HepG2 (cell line): ENCODE measurements around the gene ANKRD44. TPM values are rescaled to one million over a fixed set of nuclear protein-coding genes. Genes with fewer than 3 reads are reported as not detected.

ENCODE experiments used
- ARID2 ChIP-seq: sonication (generic); formaldehyde crosslinking; IDR thresholded peaks from 2 replicates; pipeline ENCODE4 v1.8.1; 2022; ENCODE audit warnings: mild to moderate bottlenecking, missing genetic modification reagents, borderline replicate concordance
- ARNT ChIP-seq: fragments of 450-650 bp; IDR thresholded peaks from 2 replicates; pipeline ENCODE4 v1.6.1; 2017
- BHLHE40 ChIP-seq: IDR thresholded peaks from 2 replicates; pipeline ENCODE4 v1.6.1; 2011; ENCODE audit warnings: low read length, improper control_type of control experiment
- CAMTA2 ChIP-seq: sonication (generic); formaldehyde crosslinking; IDR thresholded peaks from 2 replicates; pipeline ENCODE4 v1.4.0; 2020; ENCODE audit warnings: mild to moderate bottlenecking, missing genetic modification reagents, borderline replicate concordance
- ESRRA ChIP-seq: sonication (generic); formaldehyde crosslinking; IDR thresholded peaks from 2 replicates; pipeline ENCODE4 v1.5.1; 2020; ENCODE audit warnings: mild to moderate bottlenecking, low read depth, missing genetic modification reagents
- HDAC2 ChIP-seq: sonication (generic); formaldehyde crosslinking; IDR thresholded peaks from 2 replicates; pipeline ENCODE4 v1.4.0; 2020; ENCODE audit warnings: missing genetic modification reagents
- JUND ChIP-seq: sonication (generic); formaldehyde crosslinking; IDR thresholded peaks from 2 replicates; pipeline ENCODE4 v1.8.0; 2022; ENCODE audit warnings: mild to moderate bottlenecking, missing genetic modification reagents
- NCOR1 ChIP-seq: fragments of 200-600 bp; sonication (generic); IDR thresholded peaks from 2 replicates; pipeline ENCODE4 v1.7.0; 2017; ENCODE audit warnings: antibody characterized with exemption, low read length, borderline replicate concordance
- RAD51 ChIP-seq: fragments of 450-650 bp; IDR thresholded peaks from 2 replicates; pipeline ENCODE4 v1.6.1; 2016; ENCODE audit warnings: borderline replicate concordance
- RARG ChIP-seq: sonication (generic); formaldehyde crosslinking; IDR thresholded peaks from 2 replicates; pipeline ENCODE4 v1.4.0; 2020; ENCODE audit warnings: low read depth, mild to moderate bottlenecking, missing genetic modification reagents
- SRF ChIP-seq: IDR thresholded peaks from 2 replicates; pipeline ENCODE4 v1.6.1; 2011; ENCODE audit warnings: mild to moderate bottlenecking, low read depth, low read length, moderate library complexity
- ZMYM3 ChIP-seq: sonication (generic); formaldehyde crosslinking; IDR thresholded peaks from 2 replicates; pipeline ENCODE4 v1.5.1; 2020; ENCODE audit warnings: mild to moderate bottlenecking, missing genetic modification reagents
- ZMYM4 ChIP-seq: sonication (generic); formaldehyde crosslinking; IDR thresholded peaks from 2 replicates; pipeline ENCODE4 v1.8.1; 2023; ENCODE audit warnings: mild to moderate bottlenecking, missing genetic modification reagents
- polyA plus RNA-seq, 8 experiments: library from polyadenylated mRNA; depleted of rRNA in 3 of 8; stranded (reverse) in 7 of 8; unstranded in 1 of 8; fragments of >200 nt; fragmentation: Illumina TruSeq in 4 of 8; extraction: Trizol in 4 of 8; gene quantifications; 2 replicates each; pipeline versions ENCODE4 v1.2.1 to v1.2.3, GENCODE V29; 2011 to 2016; ENCODE audit warnings: low read depth in 4 of 8, missing spikeins in 1 of 8, mixed read lengths in 1 of 8; ENCODE audit not compliant: insufficient read depth in 1 of 8
- total RNA-seq, 5 experiments: library from RNA; depleted of rRNA; stranded (reverse); fragments of >200 nt; fragmentation: Illumina TruSeq; extraction: Trizol; gene quantifications; 2 replicates each; pipeline ENCODE4 v1.2.3, GENCODE V29; 2016; ENCODE audit warnings: low read depth in 1 of 5
- TF ChIP-seq, protein P1 (sequence below): IDR thresholded peaks from 2 replicates; pipeline ENCODE4 v1.6.1; 2016
- TF ChIP-seq, protein P2 (sequence below): IDR thresholded peaks from 2 replicates; pipeline ENCODE4 v1.6.1; 2016; ENCODE audit warnings: missing compliant biosample characterization, missing genetic modification reagents, borderline replicate concordance
- TF ChIP-seq, protein P3 (sequence below): sonication (generic); formaldehyde crosslinking; IDR thresholded peaks from 2 replicates; pipeline ENCODE4 v1.8.0; 2022; ENCODE audit warnings: mild to moderate bottlenecking, missing genetic modification reagents, borderline replicate concordance
- TF ChIP-seq, protein P4 (sequence below): IDR thresholded peaks from 2 replicates; pipeline ENCODE4 v1.6.1; 2018; ENCODE audit warnings: missing genetic modification reagents, mild to moderate bottlenecking, missing compliant biosample characterization
- TF ChIP-seq, protein P5 (sequence below): sonication (generic); formaldehyde crosslinking; IDR thresholded peaks from 2 replicates; pipeline ENCODE4 v1.4.0; 2020; ENCODE audit warnings: missing genetic modification reagents, mild to moderate bottlenecking, borderline replicate concordance
- TF ChIP-seq, protein P6 (sequence below): sonication (generic); formaldehyde crosslinking; IDR thresholded peaks from 2 replicates; pipeline ENCODE4 v1.8.1; 2022; ENCODE audit warnings: mild to moderate bottlenecking, missing genetic modification reagents
- TF ChIP-seq, protein P7 (sequence below): IDR thresholded peaks from 2 replicates; pipeline ENCODE4 v1.4.0; 2020; ENCODE audit warnings: mild to moderate bottlenecking, missing genetic modification reagents

ANKRD44 gene
- total and polyA plus RNA-seq, 2 of the 13 experiments (the other 11 are each of a cell fraction or from before 2014, with no cell fraction given), result 0.04 to 0.11 TPM

DNA sequence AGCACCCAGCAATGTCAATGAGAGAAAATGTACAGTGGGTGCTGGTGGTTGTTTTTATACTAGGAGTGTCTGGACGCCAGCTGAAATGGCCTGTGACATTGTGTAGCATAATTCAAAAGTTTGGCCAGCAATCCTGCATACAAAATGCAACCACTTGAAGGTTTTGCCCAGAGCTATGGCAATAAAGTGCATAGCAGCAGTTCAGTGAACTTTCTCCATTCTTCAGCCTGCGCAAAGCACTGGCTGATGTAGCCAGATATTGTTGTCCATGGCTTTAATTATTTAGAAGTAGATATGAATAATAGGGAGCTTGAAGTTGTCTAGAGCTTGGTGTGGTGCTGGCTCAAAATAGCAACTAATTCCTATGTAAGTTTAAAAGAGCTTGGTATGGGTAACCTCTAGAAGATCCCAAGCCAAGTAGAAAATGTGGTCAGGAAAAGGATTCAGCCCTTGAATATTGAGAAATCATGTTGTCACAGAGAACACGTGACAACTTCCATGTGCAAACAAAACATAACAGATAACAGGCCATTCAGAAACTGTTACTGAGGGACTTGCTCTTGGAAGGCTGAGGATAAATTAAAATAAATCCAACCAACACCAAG lies 350.7 kb downstream of the ANKRD44 start (continued):
- no peak for TF ChIP-seq ESRRA
- TF ChIP-seq, protein P1, sequence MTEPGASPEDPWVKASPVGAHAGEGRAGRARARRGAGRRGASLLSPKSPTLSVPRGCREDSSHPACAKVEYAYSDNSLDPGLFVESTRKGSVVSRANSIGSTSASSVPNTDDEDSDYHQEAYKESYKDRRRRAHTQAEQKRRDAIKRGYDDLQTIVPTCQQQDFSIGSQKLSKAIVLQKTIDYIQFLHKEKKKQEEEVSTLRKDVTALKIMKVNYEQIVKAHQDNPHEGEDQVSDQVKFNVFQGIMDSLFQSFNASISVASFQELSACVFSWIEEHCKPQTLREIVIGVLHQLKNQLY (CRISPR knock-in tag), result peak; percentile 60; the same call in 1 of the 2 replicates
- no peak for TF ChIP-seq ZMYM3 (CRISPR knock-in tag)
- TF ChIP-seq HDAC2 (CRISPR knock-in tag), result no peak
- no peak for TF ChIP-seq ARID2 (CRISPR knock-in tag)
- TF ChIP-seq, protein P2, sequence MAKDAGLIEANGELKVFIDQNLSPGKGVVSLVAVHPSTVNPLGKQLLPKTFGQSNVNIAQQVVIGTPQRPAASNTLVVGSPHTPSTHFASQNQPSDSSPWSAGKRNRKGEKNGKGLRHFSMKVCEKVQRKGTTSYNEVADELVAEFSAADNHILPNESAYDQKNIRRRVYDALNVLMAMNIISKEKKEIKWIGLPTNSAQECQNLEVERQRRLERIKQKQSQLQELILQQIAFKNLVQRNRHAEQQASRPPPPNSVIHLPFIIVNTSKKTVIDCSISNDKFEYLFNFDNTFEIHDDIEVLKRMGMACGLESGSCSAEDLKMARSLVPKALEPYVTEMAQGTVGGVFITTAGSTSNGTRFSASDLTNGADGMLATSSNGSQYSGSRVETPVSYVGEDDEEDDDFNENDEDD (CRISPR knock-in tag), result no peak
- TF ChIP-seq, protein P3, sequence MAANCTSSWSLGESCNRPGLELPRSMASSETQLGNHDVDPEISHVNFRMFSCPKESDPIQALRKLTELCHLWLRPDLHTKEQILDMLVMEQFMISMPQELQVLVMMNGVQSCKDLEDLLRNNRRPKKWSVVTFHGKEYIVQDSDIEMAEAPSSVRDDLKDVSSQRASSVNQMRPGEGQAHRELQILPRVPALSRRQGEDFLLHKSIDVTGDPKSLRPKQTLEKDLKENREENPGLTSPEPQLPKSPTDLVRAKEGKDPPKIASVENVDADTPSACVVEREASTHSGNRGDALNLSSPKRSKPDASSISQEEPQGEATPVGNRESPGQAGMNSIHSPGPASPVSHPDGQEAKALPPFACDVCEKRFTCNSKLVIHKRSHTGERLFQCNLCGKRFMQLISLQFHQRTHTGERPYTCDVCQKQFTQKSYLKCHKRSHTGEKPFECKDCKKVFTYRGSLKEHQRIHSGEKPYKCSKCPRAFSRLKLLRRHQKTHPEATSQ (CRISPR knock-in tag), result no peak
- TF ChIP-seq, protein P4, sequence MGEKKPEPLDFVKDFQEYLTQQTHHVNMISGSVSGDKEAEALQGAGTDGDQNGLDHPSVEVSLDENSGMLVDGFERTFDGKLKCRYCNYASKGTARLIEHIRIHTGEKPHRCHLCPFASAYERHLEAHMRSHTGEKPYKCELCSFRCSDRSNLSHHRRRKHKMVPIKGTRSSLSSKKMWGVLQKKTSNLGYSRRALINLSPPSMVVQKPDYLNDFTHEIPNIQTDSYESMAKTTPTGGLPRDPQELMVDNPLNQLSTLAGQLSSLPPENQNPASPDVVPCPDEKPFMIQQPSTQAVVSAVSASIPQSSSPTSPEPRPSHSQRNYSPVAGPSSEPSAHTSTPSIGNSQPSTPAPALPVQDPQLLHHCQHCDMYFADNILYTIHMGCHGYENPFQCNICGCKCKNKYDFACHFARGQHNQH (CRISPR knock-in tag), result no peak
- TF ChIP-seq RARG (CRISPR knock-in tag), result no peak
- no peak for TF ChIP-seq NCOR1
- TF ChIP-seq BHLHE40, result peak; percentile 82
- TF ChIP-seq, protein P5, sequence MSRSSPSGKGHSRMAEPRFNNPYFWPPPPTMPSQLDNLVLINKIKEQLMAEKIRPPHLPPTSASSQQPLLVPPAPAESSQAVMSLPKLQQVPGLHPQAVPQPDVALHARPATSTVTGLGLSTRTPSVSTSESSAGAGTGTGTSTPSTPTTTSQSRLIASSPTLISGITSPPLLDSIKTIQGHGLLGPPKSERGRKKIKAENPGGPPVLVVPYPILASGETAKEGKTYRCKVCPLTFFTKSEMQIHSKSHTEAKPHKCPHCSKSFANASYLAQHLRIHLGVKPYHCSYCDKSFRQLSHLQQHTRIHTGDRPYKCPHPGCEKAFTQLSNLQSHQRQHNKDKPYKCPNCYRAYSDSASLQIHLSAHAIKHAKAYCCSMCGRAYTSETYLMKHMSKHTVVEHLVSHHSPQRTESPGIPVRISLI (CRISPR knock-in tag), result no peak
- TF ChIP-seq SRF, result no peak
- no peak for TF ChIP-seq CAMTA2
- TF ChIP-seq JUND (CRISPR knock-in tag), result no peak
- no peak for TF ChIP-seq ARNT
- peak; percentile 53 for TF ChIP-seq ZMYM4 (CRISPR knock-in tag)
- TF ChIP-seq, protein P6, sequence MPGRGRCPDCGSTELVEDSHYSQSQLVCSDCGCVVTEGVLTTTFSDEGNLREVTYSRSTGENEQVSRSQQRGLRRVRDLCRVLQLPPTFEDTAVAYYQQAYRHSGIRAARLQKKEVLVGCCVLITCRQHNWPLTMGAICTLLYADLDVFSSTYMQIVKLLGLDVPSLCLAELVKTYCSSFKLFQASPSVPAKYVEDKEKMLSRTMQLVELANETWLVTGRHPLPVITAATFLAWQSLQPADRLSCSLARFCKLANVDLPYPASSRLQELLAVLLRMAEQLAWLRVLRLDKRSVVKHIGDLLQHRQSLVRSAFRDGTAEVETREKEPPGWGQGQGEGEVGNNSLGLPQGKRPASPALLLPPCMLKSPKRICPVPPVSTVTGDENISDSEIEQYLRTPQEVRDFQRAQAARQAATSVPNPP, result no peak
- peak; percentile 68 for TF ChIP-seq RAD51
- TF ChIP-seq, protein P7, sequence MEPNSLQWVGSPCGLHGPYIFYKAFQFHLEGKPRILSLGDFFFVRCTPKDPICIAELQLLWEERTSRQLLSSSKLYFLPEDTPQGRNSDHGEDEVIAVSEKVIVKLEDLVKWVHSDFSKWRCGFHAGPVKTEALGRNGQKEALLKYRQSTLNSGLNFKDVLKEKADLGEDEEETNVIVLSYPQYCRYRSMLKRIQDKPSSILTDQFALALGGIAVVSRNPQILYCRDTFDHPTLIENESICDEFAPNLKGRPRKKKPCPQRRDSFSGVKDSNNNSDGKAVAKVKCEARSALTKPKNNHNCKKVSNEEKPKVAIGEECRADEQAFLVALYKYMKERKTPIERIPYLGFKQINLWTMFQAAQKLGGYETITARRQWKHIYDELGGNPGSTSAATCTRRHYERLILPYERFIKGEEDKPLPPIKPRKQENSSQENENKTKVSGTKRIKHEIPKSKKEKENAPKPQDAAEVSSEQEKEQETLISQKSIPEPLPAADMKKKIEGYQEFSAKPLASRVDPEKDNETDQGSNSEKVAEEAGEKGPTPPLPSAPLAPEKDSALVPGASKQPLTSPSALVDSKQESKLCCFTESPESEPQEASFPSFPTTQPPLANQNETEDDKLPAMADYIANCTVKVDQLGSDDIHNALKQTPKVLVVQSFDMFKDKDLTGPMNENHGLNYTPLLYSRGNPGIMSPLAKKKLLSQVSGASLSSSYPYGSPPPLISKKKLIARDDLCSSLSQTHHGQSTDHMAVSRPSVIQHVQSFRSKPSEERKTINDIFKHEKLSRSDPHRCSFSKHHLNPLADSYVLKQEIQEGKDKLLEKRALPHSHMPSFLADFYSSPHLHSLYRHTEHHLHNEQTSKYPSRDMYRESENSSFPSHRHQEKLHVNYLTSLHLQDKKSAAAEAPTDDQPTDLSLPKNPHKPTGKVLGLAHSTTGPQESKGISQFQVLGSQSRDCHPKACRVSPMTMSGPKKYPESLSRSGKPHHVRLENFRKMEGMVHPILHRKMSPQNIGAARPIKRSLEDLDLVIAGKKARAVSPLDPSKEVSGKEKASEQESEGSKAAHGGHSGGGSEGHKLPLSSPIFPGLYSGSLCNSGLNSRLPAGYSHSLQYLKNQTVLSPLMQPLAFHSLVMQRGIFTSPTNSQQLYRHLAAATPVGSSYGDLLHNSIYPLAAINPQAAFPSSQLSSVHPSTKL, result 0 out of 2 replicates have a peak, but pooled peaks have one; percentile 25
